Caco-2 (cell line): Measurements from ENCODE around the gene DNER. TPM values are rescaled to one million over a fixed set of nuclear protein-coding genes. Genes with fewer than 3 reads are reported as not detected.
"Not testable (repeated sequence)": the region's sequence is repeated elsewhere in the genome, so short reads cannot be mapped to it uniquely, and the experiment has no call there.

Source experiments
- BruUV-seq: library from RNA; stranded (reverse); fragments of 400-500 nt; replicated peaks from 2 replicates; lab custom pipeline; 2021; lab: Mats Ljungman, UMichigan
- CTCF ChIA-PET: fragments of 300-600 bp; sonication (Branson Sonifier 250); formaldehyde crosslinking; loops from one replicate; lab custom pipeline; 2022; ENCODE audit warnings: antibody characterized with exemption; lab: Charles Lee
- POLR2A ChIA-PET: fragments of 300-600 bp; sonication (Branson Sonifier 250); formaldehyde crosslinking; loops from one replicate; lab custom pipeline; 2022; ENCODE audit warnings: antibody characterized with exemption; lab: Charles Lee
- DNase-seq, 2 experiments: peaks; one replicate each; pipeline versions ENCODE4 v3.0.0 to v3.0.0-alpha.2; 2020 to 2022
- H3K27me3 ChIP-seq: replicated peaks from 2 replicates; pipeline ENCODE4 v1.6.0; 2011; ENCODE audit warnings: low read length; ENCODE audit not compliant: control insufficient read depth, insufficient read depth
- H3K36me3 ChIP-seq: 2 replicates; pipeline ENCODE4 v1.5.1; 2011; ENCODE audit warnings: low read length; ENCODE audit not compliant: control insufficient read depth, insufficient read depth
- H3K4me1 ChIP-seq: fragments of 250-450 bp; sonication (Bioruptor Pico); 2 replicates; pipeline ENCODE4 v1.5.1; 2020; ENCODE audit warnings: mild to moderate bottlenecking
- H3K4me3 ChIP-seq: 2 replicates; pipeline ENCODE4 v1.5.1; 2011; ENCODE audit warnings: low read depth, mild to moderate bottlenecking, control low read depth, low read length
- H3K9me3 ChIP-seq: fragments of 250-450 bp; sonication (Bioruptor Pico); 2 replicates; pipeline ENCODE4 v1.5.1; 2020; ENCODE audit warnings: mild to moderate bottlenecking, moderate library complexity
- H3K27ac Mint-ChIP-seq: one replicate; pipeline ENCODE4 v1.8.0; 2022; ENCODE audit warnings: mixed read lengths; ENCODE audit not compliant: unreplicated experiment
- H3K27me3 Mint-ChIP-seq: one replicate; pipeline ENCODE4 v1.8.0; 2022; ENCODE audit warnings: mixed read lengths; ENCODE audit not compliant: insufficient read depth, unreplicated experiment
- H3K36me3 Mint-ChIP-seq: one replicate; pipeline ENCODE4 v1.8.0; 2022; ENCODE audit warnings: mild to moderate bottlenecking, mixed read lengths; ENCODE audit not compliant: insufficient read depth, unreplicated experiment
- H3K4me1 Mint-ChIP-seq: one replicate; pipeline ENCODE4 v1.8.0; 2022; ENCODE audit warnings: low read depth, mixed read lengths; ENCODE audit not compliant: unreplicated experiment
- H3K4me3 Mint-ChIP-seq: one replicate; pipeline ENCODE4 v1.8.0; 2022; ENCODE audit warnings: mild to moderate bottlenecking, moderate library complexity, mixed read lengths; ENCODE audit not compliant: unreplicated experiment
- H3K9me3 Mint-ChIP-seq: one replicate; pipeline ENCODE4 v1.8.0; 2022; ENCODE audit warnings: mixed read lengths; ENCODE audit not compliant: unreplicated experiment
- intact Hi-C: fragments of 100-400 bp; cut with micrococcal nuclease; formaldehyde crosslinking; loops from one replicate; pipeline ENCODE4 v1.10.0; 2022; ENCODE audit not compliant: unreplicated experiment
- total RNA-seq: library from RNA; stranded (reverse); gene quantifications from 2 replicates; pipeline ENCODE4 v1.2.3, GENCODE V29; 2022
- TF ChIP-seq, protein P1 (sequence below), 2 experiments: fragments of 200-600 bp in 1 of 2; IDR thresholded peaks; 1 replicate in 1 of 2; 2 replicates in 1 of 2; pipeline versions ENCODE4 v1.5.1 to v1.8.0; 2011 to 2022; ENCODE audit warnings: antibody characterized with exemption in 1 of 2, control low read depth in 1 of 2, inconsistent platforms in 1 of 2, low read depth in 1 of 2, low read length in 1 of 2, mild to moderate bottlenecking in 1 of 2, moderate library complexity in 1 of 2; ENCODE audit not compliant: insufficient read depth in 1 of 2, severe bottlenecking in 1 of 2, unreplicated experiment in 1 of 2

DNER gene
- total RNA-seq, 1 experiment from 2014 or later: not detected

DNA sequence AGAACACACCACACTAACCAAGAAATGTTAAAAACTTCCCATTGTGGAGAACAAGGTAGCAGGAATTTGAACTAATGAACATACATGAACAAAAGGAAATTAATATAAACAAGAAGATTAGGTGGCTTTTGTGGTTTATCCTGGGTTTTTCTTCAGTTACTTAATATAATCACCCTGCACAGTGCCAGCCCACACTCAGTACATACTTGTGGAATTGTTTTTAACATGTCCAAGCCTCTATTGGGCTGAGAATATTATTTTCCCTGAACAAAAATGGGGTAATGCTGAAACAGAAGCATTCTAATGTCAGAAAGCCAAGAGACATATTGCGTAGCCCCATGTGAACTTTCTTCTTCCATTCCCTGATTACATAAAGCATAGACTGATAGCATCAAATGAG is 202.8 kb downstream of the DNER start:
- H3K4me1 ChIP-seq: no peaks in the 10 kb centered on the region
- no peaks in the 10 kb centered on the region for H3K9me3 ChIP-seq
- H3K36me3 ChIP-seq: no peaks in the 10 kb centered on the region
- intact Hi-C loops: no loop called here
- POLR2A ChIA-PET: no interaction called here
- H3K36me3 Mint-ChIP-seq: no peaks in the 10 kb centered on the region
- DNase-seq: no peak
- no TSS peak for BruUV-seq
- no peak overlapping the region for H3K4me3 ChIP-seq
- H3K27ac Mint-ChIP-seq: no peak overlapping the region
- H3K27me3 ChIP-seq: no peaks in the 10 kb centered on the region
- TF ChIP-seq, protein P1, sequence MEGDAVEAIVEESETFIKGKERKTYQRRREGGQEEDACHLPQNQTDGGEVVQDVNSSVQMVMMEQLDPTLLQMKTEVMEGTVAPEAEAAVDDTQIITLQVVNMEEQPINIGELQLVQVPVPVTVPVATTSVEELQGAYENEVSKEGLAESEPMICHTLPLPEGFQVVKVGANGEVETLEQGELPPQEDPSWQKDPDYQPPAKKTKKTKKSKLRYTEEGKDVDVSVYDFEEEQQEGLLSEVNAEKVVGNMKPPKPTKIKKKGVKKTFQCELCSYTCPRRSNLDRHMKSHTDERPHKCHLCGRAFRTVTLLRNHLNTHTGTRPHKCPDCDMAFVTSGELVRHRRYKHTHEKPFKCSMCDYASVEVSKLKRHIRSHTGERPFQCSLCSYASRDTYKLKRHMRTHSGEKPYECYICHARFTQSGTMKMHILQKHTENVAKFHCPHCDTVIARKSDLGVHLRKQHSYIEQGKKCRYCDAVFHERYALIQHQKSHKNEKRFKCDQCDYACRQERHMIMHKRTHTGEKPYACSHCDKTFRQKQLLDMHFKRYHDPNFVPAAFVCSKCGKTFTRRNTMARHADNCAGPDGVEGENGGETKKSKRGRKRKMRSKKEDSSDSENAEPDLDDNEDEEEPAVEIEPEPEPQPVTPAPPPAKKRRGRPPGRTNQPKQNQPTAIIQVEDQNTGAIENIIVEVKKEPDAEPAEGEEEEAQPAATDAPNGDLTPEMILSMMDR (IDR thresholded peaks at IDR 0.05; ENCODE audit: insufficient read depth in 1 of 2, low read depth in 1 of 2, low read length in 1 of 2, severe bottlenecking in 1 of 2, unreplicated experiment in 1 of 2): no peak
- H3K4me1 Mint-ChIP-seq: no peaks in the 10 kb centered on the region
- no peak overlapping the region for H3K4me3 Mint-ChIP-seq
- CTCF ChIA-PET: no interaction called here
- H3K9me3 Mint-ChIP-seq: no peaks in the 10 kb centered on the region
- H3K27me3 Mint-ChIP-seq: peaks cover 10% of the 10 kb centered on the region

GRCh38 chr2:229506699-229507098 is 207.7 kb downstream of the DNER start:
- H3K36me3 ChIP-seq, intact Hi-C loops, H3K27ac Mint-ChIP-seq, DNase-seq, BruUV-seq, H3K27me3 ChIP-seq, H3K4me1 Mint-ChIP-seq, H3K4me3 ChIP-seq, H3K27me3 Mint-ChIP-seq, H3K9me3 ChIP-seq, H3K4me1 ChIP-seq, H3K9me3 Mint-ChIP-seq, POLR2A ChIA-PET, H3K36me3 Mint-ChIP-seq, H3K4me3 Mint-ChIP-seq: not testable (repeated sequence)
- CTCF ChIA-PET: interaction anchor here (0.6 kb wide), 1 partner anchor 722 kb away, joined by 3 read pairs; no protein-coding TSS in a partner anchor

- no peak overlapping the region for H3K4me3 Mint-ChIP-seq
- no TSS peak for BruUV-seq
- no peak overlapping the region for H3K4me3 ChIP-seq
- ChIA-PET POLR2A (no interaction called here), CTCF (no interaction called here)
- intact Hi-C loops: no loop called here
- H3K36me3 Mint-ChIP-seq: no peaks in the 10 kb centered on the region
- no peaks in the 10 kb centered on the region for H3K4me1 ChIP-seq
- TF ChIP-seq, protein P1 (IDR thresholded peaks at IDR 0.05; ENCODE audit: insufficient read depth in 1 of 2, low read depth in 1 of 2, low read length in 1 of 2, severe bottlenecking in 1 of 2, unreplicated experiment in 1 of 2): no peak
- H3K9me3 ChIP-seq: no peaks in the 10 kb centered on the region
- no peak overlapping the region for H3K27ac Mint-ChIP-seq
- no peaks in the 10 kb centered on the region for H3K36me3 ChIP-seq
- no peaks in the 10 kb centered on the region for H3K27me3 ChIP-seq
- peaks cover 2% of the 10 kb centered on the region for H3K27me3 Mint-ChIP-seq
- no peak for DNase-seq
- no peaks in the 10 kb centered on the region for H3K4me1 Mint-ChIP-seq
- H3K9me3 Mint-ChIP-seq: no peaks in the 10 kb centered on the region
Measured at GRCh38 chr2:229501051-229501794, 213.1 kb downstream of the DNER start.
